Nephron (organoid): ENCODE data around the gene MTHFD1L.

Experiments
- H3K27ac Mint-ChIP-seq, 3 experiments: 2 replicates each; pipeline ENCODE4 v1.8.0; 2020; ENCODE audit warnings: mixed read lengths in 3 of 3, mild to moderate bottlenecking in 2 of 3, moderate library complexity in 1 of 3
- H3K27me3 Mint-ChIP-seq: 2 replicates; pipeline ENCODE4 v1.8.0; 2021; ENCODE audit warnings: low read depth, mild to moderate bottlenecking, moderate library complexity, mixed read lengths
- H3K36me3 Mint-ChIP-seq: 2 replicates; pipeline ENCODE4 v1.8.0; 2020; ENCODE audit warnings: low read depth, mixed read lengths
- H3K4me1 Mint-ChIP-seq: 2 replicates; pipeline ENCODE4 v1.8.0; 2020; ENCODE audit warnings: mixed read lengths
- H3K4me3 Mint-ChIP-seq, 3 experiments: 2 replicates each; pipeline ENCODE4 v1.8.0; 2020; ENCODE audit warnings: mild to moderate bottlenecking in 3 of 3, mixed read lengths in 3 of 3, moderate library complexity in 2 of 3
- H3K9me3 Mint-ChIP-seq: 2 replicates; pipeline ENCODE4 v1.8.0; 2020; ENCODE audit warnings: mixed read lengths
- TF ChIP-seq, protein P1 (sequence below), 3 experiments: fragments of 200-600 bp; sonication (generic); IDR thresholded peaks; one replicate each; pipeline ENCODE4 v1.5.0; 2021; ENCODE audit warnings: antibody characterized with exemption in 3 of 3; ENCODE audit not compliant: unreplicated experiment in 3 of 3

MTHFD1L gene

DNA sequence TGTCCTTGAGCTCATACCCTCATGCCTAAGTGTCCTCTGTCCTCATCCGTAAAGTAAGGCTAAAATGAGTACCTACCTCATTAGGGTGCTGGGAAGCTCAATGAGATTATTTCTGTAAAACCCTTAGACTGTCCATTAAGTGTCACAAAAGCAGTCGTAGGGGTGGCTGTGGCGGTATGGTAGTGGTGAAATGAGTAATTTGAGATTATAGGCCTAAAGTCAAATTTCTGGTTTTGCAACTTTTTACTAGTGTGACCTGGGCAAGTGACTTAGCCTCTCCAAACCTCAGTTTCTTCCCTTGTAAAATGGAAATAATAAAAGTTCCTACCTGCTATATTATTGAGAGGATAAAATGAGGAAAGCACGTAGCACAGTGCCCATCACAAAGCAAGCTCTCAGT, 226.1 kb downstream of the MTHFD1L start:
- Mint-ChIP-seq H3K27me3 (no peaks in the 10 kb centered on the region), H3K9me3 (no peaks in the 10 kb centered on the region), H3K36me3 (peaks cover 23% of the 10 kb centered on the region), H3K4me1 (peaks cover 24% of the 10 kb centered on the region), H3K27ac (peak overlapping the region in 2 of 3 experiments; percentile 40 to 62), H3K4me3 (no peak overlapping the region)
- TF ChIP-seq, protein P1, sequence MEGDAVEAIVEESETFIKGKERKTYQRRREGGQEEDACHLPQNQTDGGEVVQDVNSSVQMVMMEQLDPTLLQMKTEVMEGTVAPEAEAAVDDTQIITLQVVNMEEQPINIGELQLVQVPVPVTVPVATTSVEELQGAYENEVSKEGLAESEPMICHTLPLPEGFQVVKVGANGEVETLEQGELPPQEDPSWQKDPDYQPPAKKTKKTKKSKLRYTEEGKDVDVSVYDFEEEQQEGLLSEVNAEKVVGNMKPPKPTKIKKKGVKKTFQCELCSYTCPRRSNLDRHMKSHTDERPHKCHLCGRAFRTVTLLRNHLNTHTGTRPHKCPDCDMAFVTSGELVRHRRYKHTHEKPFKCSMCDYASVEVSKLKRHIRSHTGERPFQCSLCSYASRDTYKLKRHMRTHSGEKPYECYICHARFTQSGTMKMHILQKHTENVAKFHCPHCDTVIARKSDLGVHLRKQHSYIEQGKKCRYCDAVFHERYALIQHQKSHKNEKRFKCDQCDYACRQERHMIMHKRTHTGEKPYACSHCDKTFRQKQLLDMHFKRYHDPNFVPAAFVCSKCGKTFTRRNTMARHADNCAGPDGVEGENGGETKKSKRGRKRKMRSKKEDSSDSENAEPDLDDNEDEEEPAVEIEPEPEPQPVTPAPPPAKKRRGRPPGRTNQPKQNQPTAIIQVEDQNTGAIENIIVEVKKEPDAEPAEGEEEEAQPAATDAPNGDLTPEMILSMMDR (IDR thresholded peaks at IDR 0.05; ENCODE audit: unreplicated experiment in 3 of 3): no peak

DNA sequence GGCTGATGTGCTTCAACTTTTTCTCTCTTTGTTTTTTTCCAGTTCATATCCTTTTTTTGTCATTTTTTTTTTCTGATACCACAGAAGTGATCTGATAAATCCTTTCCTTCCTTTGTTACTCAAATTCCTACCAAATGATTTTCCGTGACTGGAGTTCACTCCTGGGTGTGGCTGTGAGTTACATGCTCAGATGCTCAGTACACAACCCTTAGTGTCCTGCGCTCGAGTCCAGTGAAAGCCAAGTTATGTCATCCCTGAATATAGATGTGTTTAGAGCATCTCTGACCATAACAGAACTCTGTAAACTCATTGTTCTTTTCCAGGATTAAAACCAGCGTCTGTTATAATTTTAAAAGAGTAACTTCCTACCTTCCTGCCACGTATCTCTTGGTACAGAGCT, 227.1 kb downstream of the MTHFD1L start:
- no peaks in the 10 kb centered on the region for H3K27me3 Mint-ChIP-seq
- H3K4me1 Mint-ChIP-seq: peaks cover 23% of the 10 kb centered on the region
- H3K9me3 Mint-ChIP-seq: no peaks in the 10 kb centered on the region

DNA sequence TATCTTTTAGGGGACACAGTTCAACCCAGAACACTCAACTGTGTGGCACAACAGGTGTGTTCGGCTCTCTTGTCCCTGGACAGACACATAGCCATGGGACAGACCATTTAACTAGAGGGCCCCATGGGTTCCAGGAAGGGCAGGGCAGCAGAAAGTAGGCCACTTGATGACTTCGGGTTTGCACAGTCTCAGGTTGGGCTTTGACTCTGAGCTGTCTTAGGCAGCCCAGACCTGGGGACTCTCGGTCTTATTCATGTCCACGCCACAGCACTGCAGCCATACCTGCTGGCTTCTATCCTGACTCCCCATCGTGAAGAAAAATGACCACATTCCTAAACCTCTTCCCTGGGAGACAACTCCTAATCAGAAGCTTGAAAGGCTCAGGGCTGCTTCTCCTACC, 228.2 kb downstream of the MTHFD1L start:
- peaks cover 16% of the 10 kb centered on the region for H3K4me1 Mint-ChIP-seq
- peak overlapping the region in 1 of 3 experiments; percentile 68 for H3K27ac Mint-ChIP-seq
- peaks cover 27% of the 10 kb centered on the region for H3K36me3 Mint-ChIP-seq
- H3K27me3 Mint-ChIP-seq: no peaks in the 10 kb centered on the region
- TF ChIP-seq, protein P1 (IDR thresholded peaks at IDR 0.05; ENCODE audit: unreplicated experiment in 3 of 3): no peak
- no peaks in the 10 kb centered on the region for H3K9me3 Mint-ChIP-seq
- no peak overlapping the region for H3K4me3 Mint-ChIP-seq

More for the DNA sequence above, 227.1 kb downstream of the MTHFD1L start:
- Mint-ChIP-seq H3K27ac (peak overlapping the region in 2 of 3 experiments; percentile 40 to 82), H3K4me3 (no peak overlapping the region), H3K36me3 (peaks cover 27% of the 10 kb centered on the region)
- TF ChIP-seq, protein P1 (IDR thresholded peaks at IDR 0.05; ENCODE audit: unreplicated experiment in 3 of 3): no peak

DNA sequence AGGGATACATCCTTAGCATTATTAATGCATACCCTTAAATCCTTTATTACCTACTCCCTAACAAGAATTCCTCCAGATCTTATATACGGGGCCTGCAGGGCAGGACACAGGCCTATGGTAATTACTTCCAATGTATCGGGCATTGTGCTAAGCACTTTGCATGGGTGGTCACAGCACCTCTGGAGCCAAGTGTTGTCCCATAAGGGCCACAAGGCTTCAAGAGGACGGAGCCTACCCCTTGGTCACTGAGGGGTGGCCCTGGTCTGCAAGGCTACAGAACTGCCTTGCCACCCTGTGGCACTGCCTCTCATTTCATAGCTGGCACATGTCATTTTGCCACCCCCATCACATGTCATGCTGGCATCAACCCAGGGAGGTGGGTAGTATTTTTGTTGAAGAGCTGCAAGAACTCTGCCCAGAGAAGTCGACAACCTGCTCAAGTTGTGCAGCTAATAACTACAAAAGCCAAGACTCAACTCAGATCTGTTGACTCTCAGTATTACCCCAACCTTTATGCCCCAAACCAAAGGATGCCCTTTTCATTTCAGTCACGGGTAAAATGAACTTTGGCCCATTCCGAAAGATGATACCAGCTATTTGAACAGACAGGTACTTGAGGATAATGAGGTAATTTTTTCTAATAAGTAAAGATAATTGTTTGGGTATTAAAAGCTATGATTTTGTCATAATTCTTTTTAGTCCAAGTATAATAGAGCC, 230.2 kb downstream of the MTHFD1L start:
- Mint-ChIP-seq H3K27ac (peak overlapping the region in 2 of 3 experiments; percentile 9 to 52), H3K4me1 (peaks cover 21% of the 10 kb centered on the region), H3K27me3 (no peaks in the 10 kb centered on the region), H3K36me3 (peaks cover 31% of the 10 kb centered on the region), H3K9me3 (no peaks in the 10 kb centered on the region), H3K4me3 (no peak overlapping the region)
- TF ChIP-seq, protein P1 (IDR thresholded peaks at IDR 0.05; ENCODE audit: unreplicated experiment in 3 of 3): no peak

DNA sequence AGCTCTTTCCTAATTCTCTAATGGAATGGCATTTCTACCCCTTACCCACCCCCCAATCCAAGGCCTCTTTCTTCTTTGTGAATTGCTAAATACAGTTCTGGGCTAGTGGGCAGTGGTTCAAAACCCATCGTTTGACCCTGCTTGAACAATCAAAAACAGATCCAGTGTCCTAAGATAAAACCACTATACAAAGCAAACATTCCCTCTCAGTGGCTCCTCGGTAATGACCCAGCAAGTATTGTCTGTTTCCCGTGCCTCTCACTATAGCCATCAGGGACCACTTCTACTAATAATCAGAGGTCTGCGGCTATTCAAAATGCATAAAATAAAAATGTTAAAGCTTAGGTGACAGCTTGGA, 230.7 kb downstream of the MTHFD1L start:
- Mint-ChIP-seq H3K9me3 (no peaks in the 10 kb centered on the region), H3K27me3 (no peaks in the 10 kb centered on the region), H3K27ac (peak overlapping the region; percentile 7 to 52 (median 9)), H3K36me3 (peaks cover 31% of the 10 kb centered on the region), H3K4me3 (no peak overlapping the region), H3K4me1 (peaks cover 24% of the 10 kb centered on the region)
- TF ChIP-seq, protein P1 (IDR thresholded peaks at IDR 0.05; ENCODE audit: unreplicated experiment in 3 of 3): no peak
